Effector memory CD4-positive, alpha-beta T cell (primary cell): ENCODE results near the gene TTC9.

Experiments used
- DNase-seq, 3 donors: peaks; one replicate each; pipeline ENCODE4 v3.0.0-alpha.2; 2020
- H3K27ac ChIP-seq: 2 replicates; pipeline ENCODE4 v1.7.0; 2013; ENCODE audit warnings: mild to moderate bottlenecking, low read length, moderate library complexity; ENCODE audit not compliant: insufficient read depth, poor library complexity, severe bottlenecking
- H3K27me3 ChIP-seq: replicated peaks from 2 replicates; pipeline ENCODE4 v1.7.0; 2013; ENCODE audit warnings: mild to moderate bottlenecking, low read length; ENCODE audit not compliant: insufficient read depth, control insufficient read depth, poor library complexity, severe bottlenecking
- H3K36me3 ChIP-seq: 2 replicates; pipeline ENCODE4 v1.7.0; 2013; ENCODE audit warnings: mild to moderate bottlenecking, low read length, moderate library complexity; ENCODE audit not compliant: control insufficient read depth, insufficient read depth
- H3K4me1 ChIP-seq: 2 replicates; pipeline ENCODE4 v1.7.0; 2013; ENCODE audit warnings: low read length, mild to moderate bottlenecking; ENCODE audit not compliant: control insufficient read depth, insufficient read depth, poor library complexity, severe bottlenecking
- H3K4me3 ChIP-seq: 2 replicates; pipeline ENCODE4 v1.7.0; 2013; ENCODE audit warnings: low read length, low read depth, mild to moderate bottlenecking; ENCODE audit not compliant: insufficient read depth, poor library complexity, severe bottlenecking
- H3K9me3 ChIP-seq: 2 replicates; pipeline ENCODE4 v1.7.0; 2013; ENCODE audit warnings: mild to moderate bottlenecking, low read length, moderate library complexity; ENCODE audit not compliant: control insufficient read depth

TTC9 gene

GRCh38 chr14:70616646-70617045 lies 25.1 kb upstream of the TTC9 start:
- no peaks in the 10 kb centered on the region for H3K4me1 ChIP-seq
- H3K4me3 ChIP-seq = no peak overlapping the region
- no peaks in the 10 kb centered on the region for H3K9me3 ChIP-seq
- H3K27ac ChIP-seq = no peak overlapping the region
- DNase-seq = no peak
- no peaks in the 10 kb centered on the region for H3K36me3 ChIP-seq
- H3K27me3 ChIP-seq = no peaks in the 10 kb centered on the region

- no peak overlapping the region for H3K27ac ChIP-seq
- H3K4me1 ChIP-seq = no peaks in the 10 kb centered on the region
- DNase-seq = no peak
- H3K36me3 ChIP-seq = no peaks in the 10 kb centered on the region
- H3K9me3 ChIP-seq = no peaks in the 10 kb centered on the region
- no peak overlapping the region for H3K4me3 ChIP-seq
- no peaks in the 10 kb centered on the region for H3K27me3 ChIP-seq
Measured at GRCh38 chr14:70618314-70618713, 23.4 kb upstream of the TTC9 start.

DNA sequence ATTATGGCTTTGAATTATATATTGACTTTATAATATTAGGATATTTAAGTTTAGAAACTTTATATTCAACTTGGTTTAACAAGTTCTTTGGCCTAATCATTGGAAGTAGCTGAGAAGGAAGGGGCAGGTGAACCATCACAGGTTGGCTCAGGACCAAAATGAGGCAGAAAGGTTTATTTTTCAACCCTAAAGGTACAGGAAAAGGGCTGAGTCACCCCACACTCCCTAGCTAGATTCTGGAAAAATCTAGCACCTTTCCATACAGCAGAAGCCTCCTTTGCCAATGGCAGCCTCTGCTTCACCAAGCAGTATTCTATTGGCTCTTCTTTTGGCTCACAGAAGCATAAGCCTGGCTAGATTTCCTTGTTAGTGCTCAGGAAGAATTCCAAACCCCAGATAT lies 22.0 kb upstream of the TTC9 start:
- no peak for DNase-seq
- H3K27me3 ChIP-seq = no peaks in the 10 kb centered on the region
- H3K9me3 ChIP-seq = no peaks in the 10 kb centered on the region
- H3K36me3 ChIP-seq = no peaks in the 10 kb centered on the region
- H3K4me3 ChIP-seq = no peak overlapping the region
- no peaks in the 10 kb centered on the region for H3K4me1 ChIP-seq
- no peak overlapping the region for H3K27ac ChIP-seq

GRCh38 chr14:70622111-70622712 lies 19.5 kb upstream of the TTC9 start:
- DNase-seq = peak; percentile 12 to 42 (median 27)

GRCh38 chr14:70624972-70625371 lies 16.7 kb upstream of the TTC9 start:
- Histone ChIP-seq H3K27ac (no peak overlapping the region), H3K36me3 (no peaks in the 10 kb centered on the region), H3K4me1 (no peaks in the 10 kb centered on the region), H3K9me3 (peaks cover 8% of the 10 kb centered on the region), H3K27me3 (no peaks in the 10 kb centered on the region), H3K4me3 (no peak overlapping the region)
- no peak for DNase-seq

More at GRCh38 chr14:70622111-70622712, 19.5 kb upstream of the TTC9 start:
- Histone ChIP-seq H3K36me3 (no peaks in the 10 kb centered on the region), H3K4me3 (no peak overlapping the region), H3K9me3 (peaks cover 7% of the 10 kb centered on the region), H3K27me3 (no peaks in the 10 kb centered on the region), H3K27ac (no peak overlapping the region), H3K4me1 (no peaks in the 10 kb centered on the region)

- H3K4me1 ChIP-seq = no peaks in the 10 kb centered on the region
- no peaks in the 10 kb centered on the region for H3K36me3 ChIP-seq
- H3K27me3 ChIP-seq = no peaks in the 10 kb centered on the region
- no peak for DNase-seq
- peaks cover 3% of the 10 kb centered on the region for H3K9me3 ChIP-seq
- no peak overlapping the region for H3K27ac ChIP-seq
- no peak overlapping the region for H3K4me3 ChIP-seq
Measured at GRCh38 chr14:70631948-70632347, 9.8 kb upstream of the TTC9 start.

DNA sequence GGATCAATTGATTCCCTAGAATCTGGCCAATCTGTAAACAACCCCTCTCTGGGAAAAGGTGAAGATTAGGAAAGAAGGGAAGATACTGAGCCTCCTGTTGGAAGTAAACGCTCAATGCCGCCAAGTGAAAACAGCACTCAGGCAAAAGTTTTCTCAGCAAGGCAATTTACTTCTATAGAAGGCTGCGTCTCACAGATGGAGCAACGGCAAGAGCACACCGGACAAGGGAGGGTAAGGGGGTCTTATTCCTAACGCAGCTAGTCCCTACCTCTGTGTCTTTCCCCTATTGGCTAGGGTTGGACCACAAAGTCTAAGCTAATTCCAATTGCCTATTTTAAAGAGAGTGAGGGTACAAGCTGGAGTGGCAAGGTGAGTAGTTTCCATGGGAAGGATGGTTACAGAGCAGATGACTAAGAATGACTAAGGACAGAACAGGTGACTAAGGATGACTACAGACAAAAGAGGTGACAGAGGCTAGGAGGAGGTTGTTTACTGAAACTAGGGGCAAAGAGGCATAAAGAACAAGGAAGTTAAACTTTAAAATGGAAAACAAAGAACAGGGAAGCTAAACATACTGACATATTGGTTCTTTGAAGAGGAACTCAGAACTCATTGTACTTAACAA lies 5.6 kb upstream of the TTC9 start:
- Histone ChIP-seq H3K9me3 (no peaks in the 10 kb centered on the region), H3K4me1 (peaks cover 6% of the 10 kb centered on the region), H3K4me3 (no peak overlapping the region), H3K36me3 (no peaks in the 10 kb centered on the region), H3K27ac (no peak overlapping the region), H3K27me3 (no peaks in the 10 kb centered on the region)
- DNase-seq = no peak

DNA sequence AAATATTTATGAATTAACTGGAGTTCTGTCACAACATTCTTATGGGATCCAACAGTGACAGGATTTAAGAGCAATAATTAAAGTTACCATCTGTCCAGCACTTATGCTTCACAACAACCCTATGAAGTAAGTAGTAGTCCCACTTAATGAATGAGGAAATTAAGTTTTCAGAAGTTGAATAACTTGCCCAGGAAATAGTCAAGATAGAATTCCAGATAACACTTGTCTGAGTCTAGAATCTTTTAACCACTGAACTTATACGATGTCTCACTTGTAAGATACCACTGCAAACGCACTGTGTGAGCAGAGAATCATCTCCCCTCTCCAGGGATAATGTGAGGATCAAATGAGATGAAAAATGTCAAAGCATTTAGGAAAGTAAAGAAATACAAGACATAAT lies 3.3 kb upstream of the TTC9 start:
- H3K27ac ChIP-seq = no peak overlapping the region

GRCh38 chr14:70640938-70641547 lies 673 bp upstream of the TTC9 start:
- H3K4me1 ChIP-seq = peaks cover 17% of the 10 kb centered on the region
- no peaks in the 10 kb centered on the region for H3K27me3 ChIP-seq
- DNase-seq = peak; percentile 29 to 49 (median 32)
- H3K36me3 ChIP-seq = no peaks in the 10 kb centered on the region
- H3K9me3 ChIP-seq = no peaks in the 10 kb centered on the region
- H3K4me3 ChIP-seq = peak overlapping the region; percentile 61
- H3K27ac ChIP-seq = peak overlapping the region; percentile 60

More for the DNA sequence above, 3.3 kb upstream of the TTC9 start:
- Histone ChIP-seq H3K27me3 (no peaks in the 10 kb centered on the region), H3K36me3 (no peaks in the 10 kb centered on the region), H3K9me3 (no peaks in the 10 kb centered on the region), H3K4me1 (peaks cover 6% of the 10 kb centered on the region), H3K4me3 (no peak overlapping the region)
- no peak for DNase-seq
